ENCODE results near the gene TFCP2L1. TPM values are rescaled to one million over a fixed set of nuclear protein-coding genes. Genes with fewer than 3 reads are reported as not detected.
"Not testable (repeated sequence)": the region's sequence is repeated elsewhere in the genome, so short reads cannot be mapped to it uniquely, and the experiment has no call there.

TFCP2L1 gene
- total RNA-seq, 1 experiment from 2014 or later = 2.4 TPM

GRCh38 chr2:121298476-121298875 is 13.5 kb upstream of the TFCP2L1 start:
- Histone ChIP-seq H3K27ac (ENCODE audit: low read length) (no peak overlapping the region), H3K4me1 (ENCODE audit: insufficient read depth, low read length) (no peaks in the 10 kb centered on the region), H2AFZ (ENCODE audit: low read length) (no peak overlapping the region), H4K20me1 (ENCODE audit: low read length) (no peaks in the 10 kb centered on the region), H3K36me3 (ENCODE audit: low read depth, low read length) (no peaks in the 10 kb centered on the region), H3K9ac (ENCODE audit: low read length) (no peak overlapping the region), H3K27me3 (ENCODE audit: low read length) (no peaks in the 10 kb centered on the region), H3K9me3 (ENCODE audit: low read length) (no peaks in the 10 kb centered on the region), H3K79me2 (ENCODE audit: low read length) (no peaks in the 10 kb centered on the region), H3K4me2 (ENCODE audit: low read length) (no peak overlapping the region), H3K9me2 (replicated peaks; ENCODE audit: low read length) (no peaks in the 10 kb centered on the region), H3F3A (ENCODE audit: low read length, unreplicated experiment) (no peaks in the 10 kb centered on the region), H3K4me3 (ENCODE audit: low read length) (no peak overlapping the region)
- no peak for DNase-seq
- BruUV-seq (replicated peaks) = no TSS peak
- intact Hi-C loops (cut with micrococcal nuclease) = no loop called here
- TF ChIP-seq EZH2 (IDR thresholded peaks at IDR 0.05; ENCODE audit: low read length, unreplicated experiment) (no peak), CTCF (conservative IDR thresholded peaks at IDR 0.05; ENCODE audit: low read depth, low read length) (no peak), EZH2phosphoT487 (IDR thresholded peaks at IDR 0.05; ENCODE audit: borderline replicate concordance, low read length) (no peak)
- ATAC-seq = no peak
- ChIA-PET CTCF (interaction anchor here (1.0 kb wide), 1 partner anchor 170 kb away, joined by 3 read pairs; no protein-coding TSS in a partner anchor), POLR2A (ENCODE audit: unreplicated experiment) (no interaction called here)

GRCh38 chr2:121297866-121298265 is 12.9 kb upstream of the TFCP2L1 start:
- H3K4me2 ChIP-seq (ENCODE audit: low read length); H3K27me3 ChIP-seq (ENCODE audit: low read length); H3K4me1 ChIP-seq (ENCODE audit: insufficient read depth, low read length); BruUV-seq (replicated peaks); intact Hi-C loops (cut with micrococcal nuclease); H4K20me1 ChIP-seq (ENCODE audit: low read length); H3K9me3 ChIP-seq (ENCODE audit: low read length); DNase-seq; H3K27ac ChIP-seq (ENCODE audit: low read length); ATAC-seq; H3F3A ChIP-seq (ENCODE audit: low read length, unreplicated experiment); H3K79me2 ChIP-seq (ENCODE audit: low read length); H3K4me3 ChIP-seq (ENCODE audit: low read length); H3K9me2 ChIP-seq (replicated peaks; ENCODE audit: low read length); H3K36me3 ChIP-seq (ENCODE audit: low read depth, low read length); H2AFZ ChIP-seq (ENCODE audit: low read length); H3K9ac ChIP-seq (ENCODE audit: low read length): not testable (repeated sequence)
- POLR2A ChIA-PET (ENCODE audit: unreplicated experiment) = interaction anchor here (0.6 kb wide), 1 partner anchor 435 kb away, joined by 3 read pairs; no protein-coding TSS in a partner anchor
- CTCF ChIA-PET = interaction anchor here (1.0 kb wide), 1 partner anchor 169 kb away, joined by 3 read pairs; no protein-coding TSS in a partner anchor

- ATAC-seq (peak; percentile 96), DNase-seq (peak; percentile 54)
- ChIA-PET CTCF (interaction anchor here (0.9 to 1.0 kb wide), 2 partner anchors 18 to 169 kb away, joined by 3 to 6 read pairs; no protein-coding TSS in a partner anchor), POLR2A (ENCODE audit: unreplicated experiment) (interaction anchor here (0.6 kb wide), 1 partner anchor 434 kb away, joined by 3 read pairs; no protein-coding TSS in a partner anchor)
- Histone ChIP-seq H3K36me3 (ENCODE audit: low read depth, low read length) (no peaks in the 10 kb centered on the region), H3K9me2 (replicated peaks; ENCODE audit: low read length) (no peaks in the 10 kb centered on the region), H3K4me2 (ENCODE audit: low read length) (no peak overlapping the region), H3K4me3 (ENCODE audit: low read length) (no peak overlapping the region), H2AFZ (ENCODE audit: low read length) (peak overlapping the region; percentile 46; the same call in 1 of the 2 replicates), H3K9ac (ENCODE audit: low read length) (no peak overlapping the region), H4K20me1 (ENCODE audit: low read length) (no peaks in the 10 kb centered on the region), H3F3A (ENCODE audit: low read length, unreplicated experiment) (no peaks in the 10 kb centered on the region), H3K79me2 (ENCODE audit: low read length) (no peaks in the 10 kb centered on the region), H3K9me3 (ENCODE audit: low read length) (no peaks in the 10 kb centered on the region), H3K4me1 (ENCODE audit: insufficient read depth, low read length) (no peaks in the 10 kb centered on the region), H3K27me3 (ENCODE audit: low read length) (no peaks in the 10 kb centered on the region), H3K27ac (ENCODE audit: low read length) (no peak overlapping the region)
- intact Hi-C loops (cut with micrococcal nuclease) = no loop called here
- TF ChIP-seq EZH2phosphoT487 (IDR thresholded peaks at IDR 0.05; ENCODE audit: borderline replicate concordance, low read length) (no peak), CTCF (conservative IDR thresholded peaks at IDR 0.05; ENCODE audit: low read depth, low read length) (peak; percentile 75), EZH2 (IDR thresholded peaks at IDR 0.05; ENCODE audit: low read length, unreplicated experiment) (no peak)
- no TSS peak for BruUV-seq (replicated peaks)
Observed at GRCh38 chr2:121297217-121297830, 12.3 kb upstream of the TFCP2L1 start.
